ENCODE results near the gene TMEM41B.
A peak's percentile ranks its signal among the peaks of the same experiment; 100 is the strongest.
"Not testable (repeated sequence)": the region's sequence is repeated elsewhere in the genome, so short reads cannot be mapped to it uniquely, and the experiment has no call there.

Gene TMEM41B, protein sequence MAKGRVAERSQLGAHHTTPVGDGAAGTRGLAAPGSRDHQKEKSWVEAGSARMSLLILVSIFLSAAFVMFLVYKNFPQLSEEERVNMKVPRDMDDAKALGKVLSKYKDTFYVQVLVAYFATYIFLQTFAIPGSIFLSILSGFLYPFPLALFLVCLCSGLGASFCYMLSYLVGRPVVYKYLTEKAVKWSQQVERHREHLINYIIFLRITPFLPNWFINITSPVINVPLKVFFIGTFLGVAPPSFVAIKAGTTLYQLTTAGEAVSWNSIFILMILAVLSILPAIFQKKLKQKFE

DNA sequence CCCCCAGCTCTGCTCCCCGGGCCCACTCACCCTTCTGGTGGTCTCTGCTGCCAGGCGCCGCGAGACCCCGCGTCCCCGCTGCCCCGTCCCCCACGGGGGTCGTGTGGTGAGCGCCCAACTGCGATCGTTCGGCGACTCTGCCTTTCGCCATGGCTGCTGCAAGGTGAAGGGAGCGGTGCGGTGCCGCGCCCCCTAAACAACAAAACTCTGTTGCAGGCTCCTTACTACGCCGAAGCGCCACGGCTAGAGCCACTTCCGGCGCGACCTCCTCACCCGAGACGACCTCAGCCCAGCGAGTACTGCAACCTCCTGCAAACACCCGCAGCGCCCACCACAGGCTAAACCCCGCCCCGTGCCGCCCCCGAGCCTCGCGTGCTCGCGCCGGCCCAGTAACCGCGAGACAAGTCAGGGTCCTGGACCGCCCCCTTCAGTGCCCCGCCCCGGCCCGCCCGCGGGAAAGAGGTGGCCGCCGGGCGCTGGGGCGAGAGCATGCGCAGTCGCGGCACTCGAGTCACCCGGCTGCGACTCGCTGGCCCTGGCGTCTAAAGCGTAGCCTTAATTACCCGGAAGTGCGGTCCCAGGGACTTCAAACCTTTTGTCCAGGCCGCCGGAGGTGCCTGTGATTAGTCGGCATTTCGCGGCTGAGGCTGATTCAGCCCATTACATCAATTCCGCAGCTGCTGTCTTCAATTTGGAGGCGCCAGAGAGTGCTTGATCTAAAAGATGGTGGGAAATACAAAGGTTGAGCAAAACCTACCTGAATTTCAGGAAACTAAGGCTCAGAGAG is at the start of gene TMEM41B:
Gene TMEM41B (minus strand): TSS at position 303 of the 787 bp plus-strand sequence. CDS start 152 bp downstream, at position 151.
- DNase-seq (ENCODE audit: low read depth in 2 of 2), result peak; percentile 98 to 100

DNA sequence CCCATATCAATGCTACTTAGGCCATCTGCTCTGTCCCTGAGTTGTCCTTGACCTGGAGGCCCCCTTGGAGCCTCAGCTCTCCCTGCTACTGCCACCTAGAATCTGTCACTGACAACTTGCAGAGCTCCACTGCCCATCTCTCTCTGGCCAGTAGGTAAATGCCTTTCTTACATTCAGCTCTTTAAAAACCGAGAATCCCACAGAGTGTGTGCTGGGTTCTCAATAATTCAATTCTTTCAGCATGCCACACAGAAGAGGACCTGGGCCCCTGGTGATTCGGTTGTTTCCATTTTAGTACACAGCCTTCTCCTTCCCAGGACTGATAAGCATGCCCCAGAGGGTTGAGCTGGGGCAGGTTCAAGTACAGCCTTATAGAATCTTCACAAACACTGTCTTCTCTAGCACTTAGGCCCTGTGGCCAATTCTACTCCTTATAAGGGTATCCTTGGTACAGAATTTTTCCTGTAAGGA is 48.0 kb upstream of the TMEM41B start:
- DNase-seq (ENCODE audit: low read depth in 2 of 2), result no peak

GRCh38 chr11:9360862-9361622 is 46.6 kb upstream of the TMEM41B start:
- not testable (repeated sequence) for DNase-seq (ENCODE audit: low read depth in 2 of 2)

DNA sequence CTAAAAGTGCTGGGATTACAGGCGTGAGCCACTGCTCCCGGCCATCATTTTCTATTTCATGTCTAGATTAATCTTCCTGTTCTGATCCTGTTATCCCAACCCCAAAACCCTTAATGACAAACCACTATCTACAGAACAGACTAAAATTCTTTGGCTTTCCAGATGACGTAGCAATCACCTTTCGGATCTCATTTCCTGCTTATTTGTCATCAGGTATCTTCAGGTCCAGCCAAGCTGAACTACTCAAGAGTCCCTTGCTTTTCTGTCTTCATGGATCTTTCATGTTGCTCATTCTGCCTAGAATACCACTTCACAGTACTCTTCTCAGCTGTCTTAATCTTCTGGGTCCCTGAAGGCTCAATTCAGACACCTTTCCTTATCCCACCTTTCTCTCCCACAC is 42.6 kb upstream of the TMEM41B start:
- DNase-seq (ENCODE audit: low read depth in 2 of 2), result no peak

DNA sequence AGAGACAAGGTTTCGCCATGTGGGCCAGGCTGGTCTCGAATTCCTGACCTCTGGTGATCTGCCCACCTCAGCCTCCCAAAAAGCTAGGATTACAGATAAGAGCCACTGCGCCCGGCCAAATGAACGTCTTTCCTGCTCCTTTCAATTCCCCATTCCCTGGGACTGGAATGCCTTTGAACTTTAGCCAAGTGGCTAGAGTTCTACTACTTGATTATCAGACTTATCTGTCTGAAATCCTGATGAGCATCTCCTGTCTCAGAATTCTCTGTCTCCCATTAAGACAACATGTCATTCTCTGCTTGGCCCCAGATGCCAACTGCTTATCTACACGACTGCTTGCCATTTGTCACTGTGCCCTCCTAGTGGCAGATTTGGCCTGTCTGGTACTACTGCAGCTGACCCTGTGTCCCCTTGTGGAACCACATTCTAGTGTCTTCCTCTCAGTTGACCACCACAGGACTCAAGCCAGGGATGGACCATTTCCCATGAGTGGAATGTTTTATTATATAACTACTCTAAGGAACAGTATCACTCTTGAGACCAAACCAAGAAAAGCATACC is 37.0 kb upstream of the TMEM41B start:
- no peak for DNase-seq (ENCODE audit: low read depth in 2 of 2)

DNA sequence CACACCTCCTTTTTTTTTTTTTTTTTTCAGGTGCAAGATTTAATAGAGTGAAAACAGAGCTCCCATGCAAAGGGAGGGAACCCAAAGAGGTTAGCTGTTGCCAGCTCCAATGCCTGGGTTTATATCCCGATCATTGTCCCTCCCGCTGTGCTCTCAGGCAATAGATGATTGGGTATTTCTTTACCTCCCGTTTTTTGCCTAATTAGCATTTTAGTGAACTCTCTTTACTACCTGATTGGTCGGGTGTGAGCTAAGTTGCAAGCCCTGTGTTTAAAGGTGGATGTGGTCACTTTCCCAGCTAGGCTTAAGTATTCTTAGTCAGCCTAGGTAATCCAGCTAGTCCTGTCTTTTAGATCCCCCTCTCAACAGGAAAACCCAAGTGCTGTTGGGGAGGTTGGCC is 33.4 kb upstream of the TMEM41B start:
- not testable (repeated sequence) for DNase-seq (ENCODE audit: low read depth in 2 of 2)

- no peak for DNase-seq (ENCODE audit: low read depth in 2 of 2)
Measured at GRCh38 chr11:9347100-9347499, 32.7 kb upstream of the TMEM41B start.

GRCh38 chr11:9344061-9344680 is 29.8 kb upstream of the TMEM41B start:
- DNase-seq (ENCODE audit: low read depth in 2 of 2), result no peak

- DNase-seq (ENCODE audit: low read depth in 2 of 2), result no peak
Measured at GRCh38 chr11:9341638-9342178, 27.3 kb upstream of the TMEM41B start.

DNA sequence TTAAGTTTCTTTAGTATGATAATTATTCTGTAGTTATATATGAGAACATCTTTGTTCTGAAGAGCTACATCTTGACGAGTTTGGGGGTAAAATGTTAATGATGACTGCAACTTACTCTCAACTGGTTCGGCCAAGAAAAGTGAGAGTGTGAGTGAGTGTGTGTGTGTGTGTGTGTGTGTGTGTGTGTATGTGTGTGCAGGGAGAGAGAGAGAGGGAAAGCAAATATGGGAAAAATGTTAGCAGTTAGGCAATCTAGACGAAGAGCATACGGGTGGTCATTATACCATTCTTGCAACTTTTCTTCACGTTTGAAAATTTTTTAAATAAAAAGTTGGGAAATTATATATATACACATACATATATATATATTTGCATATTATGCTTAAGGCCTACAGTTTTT is 18.3 kb upstream of the TMEM41B start:
- DNase-seq (ENCODE audit: low read depth in 2 of 2), result no peak

- DNase-seq (ENCODE audit: low read depth in 2 of 2), result no peak
Measured at GRCh38 chr11:9330387-9331384, 16.3 kb upstream of the TMEM41B start.

- no peak for DNase-seq (ENCODE audit: low read depth in 2 of 2)
Measured at GRCh38 chr11:9320047-9320446, 5.7 kb upstream of the TMEM41B start.

GRCh38 chr11:9319377-9320001 is 5.1 kb upstream of the TMEM41B start:
- not testable (repeated sequence) for DNase-seq (ENCODE audit: low read depth in 2 of 2)

GRCh38 chr11:9318442-9319376 is 4.3 kb upstream of the TMEM41B start:
- not testable (repeated sequence) for DNase-seq (ENCODE audit: low read depth in 2 of 2)

DNA sequence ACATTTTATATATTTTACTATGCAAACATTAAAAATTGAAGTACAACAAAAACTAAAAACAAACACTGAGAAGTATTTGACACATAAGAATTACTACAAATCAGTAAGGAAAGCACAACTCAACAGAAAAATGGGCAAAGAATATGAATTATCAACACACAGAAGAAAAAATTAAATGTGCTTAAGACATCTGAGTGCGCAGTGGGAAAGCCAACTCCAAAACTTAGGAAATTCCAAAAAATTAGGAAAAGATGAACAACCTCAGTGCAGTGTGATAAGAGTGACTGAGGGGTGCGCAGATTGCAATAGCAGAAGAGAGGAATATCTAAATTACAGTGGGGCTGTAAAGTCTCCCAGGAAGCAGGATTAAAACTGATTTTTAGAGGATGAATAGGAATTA is 1.9 kb upstream of the TMEM41B start:
- no peak for DNase-seq (ENCODE audit: low read depth in 2 of 2)

DNA sequence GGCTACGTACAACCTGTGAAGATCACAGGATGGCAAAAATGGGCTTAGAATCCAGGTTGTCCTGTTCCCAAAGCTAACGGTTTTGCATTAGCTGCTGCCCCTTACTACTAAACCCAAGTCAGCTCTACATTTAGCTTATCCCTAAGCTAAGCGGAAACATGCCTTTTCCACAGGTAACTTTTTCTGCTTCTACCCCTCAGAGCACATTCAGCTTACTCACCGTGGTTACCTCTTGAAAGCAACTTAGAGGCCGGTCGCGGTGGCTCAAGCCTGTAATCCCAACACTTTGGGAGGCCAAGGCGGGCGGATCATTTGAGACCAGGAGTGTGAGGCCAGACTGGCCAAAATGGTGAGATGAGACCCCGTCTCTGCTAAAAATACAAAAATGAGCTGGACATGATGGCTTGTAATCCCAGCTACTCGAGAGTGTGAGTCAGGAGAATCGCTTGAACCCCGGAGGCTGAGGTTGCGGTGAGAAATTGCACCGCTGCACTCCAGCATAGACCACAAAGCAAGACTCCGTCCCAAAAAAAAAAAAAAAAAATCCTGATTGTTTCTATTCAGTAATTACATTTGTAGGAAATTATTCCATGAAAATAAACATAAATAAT is 790 bp upstream of the TMEM41B start:
- no peak for DNase-seq (ENCODE audit: low read depth in 2 of 2)

DNA sequence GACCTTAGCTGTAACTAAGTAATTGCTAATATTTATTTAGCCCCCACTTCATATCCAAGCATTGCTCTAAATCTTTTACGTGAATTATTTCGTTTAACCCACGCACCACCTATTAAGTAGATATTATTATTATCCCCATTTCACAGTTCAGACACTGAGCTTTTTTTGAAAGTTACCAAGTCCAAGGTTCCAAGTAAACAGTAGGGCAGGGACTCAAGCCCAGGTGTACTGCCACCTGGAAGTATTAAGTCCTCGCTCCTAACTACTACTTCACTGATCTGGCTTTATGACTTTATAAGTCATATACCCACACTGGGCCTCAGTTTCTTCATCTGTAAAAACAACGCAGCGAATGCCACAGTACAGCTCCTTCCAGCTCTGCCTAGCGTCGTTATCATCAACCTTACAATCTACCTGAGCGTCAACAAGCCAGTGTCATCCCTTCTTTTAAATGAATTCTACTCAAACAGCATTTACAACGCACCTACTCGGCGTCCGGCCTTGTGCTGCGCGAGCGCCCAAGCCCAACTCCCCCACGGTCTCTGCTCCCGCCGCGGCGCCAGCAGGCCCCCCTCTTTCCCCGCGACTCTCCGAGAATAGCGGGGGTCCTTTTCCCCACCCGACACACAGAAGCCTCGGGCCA is 624 bp downstream of the TMEM41B start:
- no peak for DNase-seq (ENCODE audit: low read depth in 2 of 2)

Data from stimulated activated CD8-positive, alpha-beta memory T cell treated with anti-CD3 and anti-CD28 coated beads, Interleukin-7, amount 100 ng/mL, for 4 hours (primary cell).